ENCODE measurements around the gene MAN2B2. TPM values are rescaled to one million over a fixed set of nuclear protein-coding genes. Genes with fewer than 3 reads are reported as not detected.

Gene MAN2B2
- total RNA-seq, 1 experiment from 2014 or later = 34.4 TPM

DNA sequence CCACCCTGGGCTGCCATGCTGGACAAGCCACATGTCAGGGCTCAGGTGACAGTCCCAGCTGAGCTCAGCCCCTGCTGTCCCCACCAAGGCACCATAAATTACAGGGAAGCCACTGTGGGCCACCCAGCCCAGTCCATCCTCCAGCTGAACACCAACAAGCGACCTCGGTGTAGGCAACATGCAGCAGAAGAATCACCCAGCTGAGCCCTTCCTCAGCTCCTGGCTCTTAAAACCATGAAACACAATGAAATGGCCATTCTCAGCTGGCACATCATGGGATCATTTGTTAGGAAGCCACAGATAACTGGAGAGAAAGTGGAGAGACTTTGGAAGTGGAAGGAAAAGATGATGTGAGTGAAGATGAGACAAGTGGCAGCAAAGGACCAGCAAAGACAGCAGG lies 23.3 kb upstream of the MAN2B2 start:
- CTCF ChIA-PET = no interaction called here
- POLR2A ChIA-PET = no interaction called here
- Histone ChIP-seq H3K4me1 (ENCODE audit: control insufficient read depth, insufficient read depth, low read length) (no peaks in the 10 kb centered on the region), H3K9me3 (ENCODE audit: control insufficient read depth, insufficient read depth, low read depth, low read length) (no peaks in the 10 kb centered on the region), H3K36me3 (ENCODE audit: control insufficient read depth, insufficient read depth, low read length) (no peaks in the 10 kb centered on the region), H3K27me3 (ENCODE audit: control insufficient read depth, insufficient read depth, low read length) (no peaks in the 10 kb centered on the region), H3K27ac (ENCODE audit: low read length) (no peak overlapping the region), H3K4me3 (ENCODE audit: low read depth in 2 of 2, low read length in 2 of 2) (no peak overlapping the region)
- no peak for DNase-seq (ENCODE audit: low read depth, low spot score)
- no TSS peak for BruUV-seq (replicated peaks)
- TF ChIP-seq, protein P1, sequence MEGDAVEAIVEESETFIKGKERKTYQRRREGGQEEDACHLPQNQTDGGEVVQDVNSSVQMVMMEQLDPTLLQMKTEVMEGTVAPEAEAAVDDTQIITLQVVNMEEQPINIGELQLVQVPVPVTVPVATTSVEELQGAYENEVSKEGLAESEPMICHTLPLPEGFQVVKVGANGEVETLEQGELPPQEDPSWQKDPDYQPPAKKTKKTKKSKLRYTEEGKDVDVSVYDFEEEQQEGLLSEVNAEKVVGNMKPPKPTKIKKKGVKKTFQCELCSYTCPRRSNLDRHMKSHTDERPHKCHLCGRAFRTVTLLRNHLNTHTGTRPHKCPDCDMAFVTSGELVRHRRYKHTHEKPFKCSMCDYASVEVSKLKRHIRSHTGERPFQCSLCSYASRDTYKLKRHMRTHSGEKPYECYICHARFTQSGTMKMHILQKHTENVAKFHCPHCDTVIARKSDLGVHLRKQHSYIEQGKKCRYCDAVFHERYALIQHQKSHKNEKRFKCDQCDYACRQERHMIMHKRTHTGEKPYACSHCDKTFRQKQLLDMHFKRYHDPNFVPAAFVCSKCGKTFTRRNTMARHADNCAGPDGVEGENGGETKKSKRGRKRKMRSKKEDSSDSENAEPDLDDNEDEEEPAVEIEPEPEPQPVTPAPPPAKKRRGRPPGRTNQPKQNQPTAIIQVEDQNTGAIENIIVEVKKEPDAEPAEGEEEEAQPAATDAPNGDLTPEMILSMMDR (IDR thresholded peaks at IDR 0.05) = no peak
- TF ChIP-seq, protein P2, sequence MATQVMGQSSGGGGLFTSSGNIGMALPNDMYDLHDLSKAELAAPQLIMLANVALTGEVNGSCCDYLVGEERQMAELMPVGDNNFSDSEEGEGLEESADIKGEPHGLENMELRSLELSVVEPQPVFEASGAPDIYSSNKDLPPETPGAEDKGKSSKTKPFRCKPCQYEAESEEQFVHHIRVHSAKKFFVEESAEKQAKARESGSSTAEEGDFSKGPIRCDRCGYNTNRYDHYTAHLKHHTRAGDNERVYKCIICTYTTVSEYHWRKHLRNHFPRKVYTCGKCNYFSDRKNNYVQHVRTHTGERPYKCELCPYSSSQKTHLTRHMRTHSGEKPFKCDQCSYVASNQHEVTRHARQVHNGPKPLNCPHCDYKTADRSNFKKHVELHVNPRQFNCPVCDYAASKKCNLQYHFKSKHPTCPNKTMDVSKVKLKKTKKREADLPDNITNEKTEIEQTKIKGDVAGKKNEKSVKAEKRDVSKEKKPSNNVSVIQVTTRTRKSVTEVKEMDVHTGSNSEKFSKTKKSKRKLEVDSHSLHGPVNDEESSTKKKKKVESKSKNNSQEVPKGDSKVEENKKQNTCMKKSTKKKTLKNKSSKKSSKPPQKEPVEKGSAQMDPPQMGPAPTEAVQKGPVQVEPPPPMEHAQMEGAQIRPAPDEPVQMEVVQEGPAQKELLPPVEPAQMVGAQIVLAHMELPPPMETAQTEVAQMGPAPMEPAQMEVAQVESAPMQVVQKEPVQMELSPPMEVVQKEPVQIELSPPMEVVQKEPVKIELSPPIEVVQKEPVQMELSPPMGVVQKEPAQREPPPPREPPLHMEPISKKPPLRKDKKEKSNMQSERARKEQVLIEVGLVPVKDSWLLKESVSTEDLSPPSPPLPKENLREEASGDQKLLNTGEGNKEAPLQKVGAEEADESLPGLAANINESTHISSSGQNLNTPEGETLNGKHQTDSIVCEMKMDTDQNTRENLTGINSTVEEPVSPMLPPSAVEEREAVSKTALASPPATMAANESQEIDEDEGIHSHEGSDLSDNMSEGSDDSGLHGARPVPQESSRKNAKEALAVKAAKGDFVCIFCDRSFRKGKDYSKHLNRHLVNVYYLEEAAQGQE (IDR thresholded peaks at IDR 0.05; ENCODE audit: insufficient read depth in 1 of 2, low read depth in 2 of 2, low read length in 1 of 2) = no peak
- TF ChIP-seq TCF7L2 (IDR thresholded peaks at IDR 0.05; ENCODE audit: low read depth, low read length) = no peak
- no peak for TF ChIP-seq POLR2AphosphoS5 (IDR thresholded peaks at IDR 0.05; ENCODE audit: low read depth, low read length)
- no peak for TF ChIP-seq SIN3A (IDR thresholded peaks at IDR 0.05; ENCODE audit: borderline replicate concordance, insufficient read depth, low read depth, low read length)
- in situ Hi-C loops (cut with HindIII; ENCODE audit: low pct_unique_long_range_greater_than_20kb, low sequenced_read_pairs) (no loop called here), intact Hi-C loops (cut with micrococcal nuclease; ENCODE audit: unreplicated experiment) (no loop called here)
- no peak for ATAC-seq

DNA sequence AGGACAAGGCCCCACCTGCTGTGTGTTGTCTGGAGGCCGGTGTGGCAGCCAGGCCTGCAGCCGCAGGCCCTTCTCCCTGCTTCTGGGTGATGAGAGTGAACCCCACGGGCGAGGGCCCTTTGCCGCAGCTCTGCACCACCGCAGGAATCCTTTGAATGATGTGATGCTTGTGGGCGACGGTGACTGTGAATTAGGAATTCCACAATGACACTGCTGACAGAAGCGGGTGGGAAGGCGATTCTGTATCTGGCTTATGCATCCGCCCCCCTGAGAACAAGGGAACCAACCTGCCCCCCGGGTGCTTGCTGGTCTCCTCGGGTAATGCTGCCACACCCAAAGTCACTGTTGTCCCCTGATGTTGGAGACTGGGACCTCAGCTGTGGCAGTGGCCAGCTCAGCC lies 19.5 kb upstream of the MAN2B2 start:
- intact Hi-C loops (cut with micrococcal nuclease; ENCODE audit: unreplicated experiment) (no loop called here), in situ Hi-C loops (cut with HindIII; ENCODE audit: low pct_unique_long_range_greater_than_20kb, low sequenced_read_pairs) (no loop called here)
- Histone ChIP-seq H3K4me1 (ENCODE audit: control insufficient read depth, insufficient read depth, low read length) (no peaks in the 10 kb centered on the region), H3K9me3 (ENCODE audit: control insufficient read depth, insufficient read depth, low read depth, low read length) (no peaks in the 10 kb centered on the region), H3K27me3 (ENCODE audit: control insufficient read depth, insufficient read depth, low read length) (peaks cover 3% of the 10 kb centered on the region; the same call in 1 of the 2 replicates), H3K36me3 (ENCODE audit: control insufficient read depth, insufficient read depth, low read length) (no peaks in the 10 kb centered on the region), H3K27ac (ENCODE audit: low read length) (no peak overlapping the region), H3K4me3 (ENCODE audit: low read depth in 2 of 2, low read length in 2 of 2) (no peak overlapping the region)
- DNase-seq (ENCODE audit: low read depth, low spot score) (no peak), ATAC-seq (no peak)
- TF ChIP-seq, protein P1 (IDR thresholded peaks at IDR 0.05) = no peak
- no peak for TF ChIP-seq TCF7L2 (IDR thresholded peaks at IDR 0.05; ENCODE audit: low read depth, low read length)
- no peak for TF ChIP-seq SIN3A (IDR thresholded peaks at IDR 0.05; ENCODE audit: borderline replicate concordance, insufficient read depth, low read depth, low read length)
- TF ChIP-seq POLR2AphosphoS5 (IDR thresholded peaks at IDR 0.05; ENCODE audit: low read depth, low read length) = no peak
- TF ChIP-seq, protein P2 (IDR thresholded peaks at IDR 0.05; ENCODE audit: insufficient read depth in 1 of 2, low read depth in 2 of 2, low read length in 1 of 2) = no peak
- CTCF ChIA-PET = no interaction called here
- no TSS peak for BruUV-seq (replicated peaks)
- POLR2A ChIA-PET = no interaction called here

Measured in Panc1 (cell line).